Measurements from ENCODE around the gene MECP2. TPM values are rescaled to one million over a fixed set of nuclear protein-coding genes. Genes with fewer than 3 reads are reported as not detected.

Gene MECP2
- total RNA-seq, 4 donors from 2014 or later, result 47.7 to 93.3 (median 61.1) TPM

GRCh38 chrX:154121207-154121606, 23.7 kb upstream of the MECP2 start:
- H3K4me1 ChIP-seq, result no peaks in the 10 kb centered on the region
- DNase-seq, result no peak
- no peaks in the 10 kb centered on the region for H3K36me3 ChIP-seq
- no peaks in the 10 kb centered on the region for H3K9me3 ChIP-seq
- no peak overlapping the region for H3K4me3 ChIP-seq (replicated peaks in 1 of 3)
- intact Hi-C loops (cut with DNase I), result no loop called here
- H3K27me3 ChIP-seq, result no peaks in the 10 kb centered on the region
- TF ChIP-seq POLR2A (IDR thresholded peaks at IDR 0.05), result no peak
- no peak for TF ChIP-seq CTCF (IDR thresholded peaks at IDR 0.05)
- WGBS, 2 donors, result 79 to 87% methylated on average over 4 of the region's 4 CpGs
- H3K27ac ChIP-seq, result peak overlapping the region in 1 of 3 donors; percentile 10

GRCh38 chrX:154120567-154120966, 23.1 kb upstream of the MECP2 start:
- no peaks in the 10 kb centered on the region for H3K4me1 ChIP-seq
- DNase-seq, result no peak
- TF ChIP-seq POLR2A (IDR thresholded peaks at IDR 0.05), result no peak
- no peak for TF ChIP-seq CTCF (IDR thresholded peaks at IDR 0.05)
- H3K27me3 ChIP-seq, result no peaks in the 10 kb centered on the region
- H3K27ac ChIP-seq, result no peak overlapping the region
- intact Hi-C loops (cut with DNase I), result no loop called here
- H3K36me3 ChIP-seq, result no peaks in the 10 kb centered on the region
- H3K4me3 ChIP-seq (replicated peaks in 1 of 3), result no peak overlapping the region
- H3K9me3 ChIP-seq, result no peaks in the 10 kb centered on the region
- WGBS, 2 donors, result 97 to 98% methylated on average over 3 of the region's 3 CpGs

GRCh38 chrX:154117566-154117965, 20.0 kb upstream of the MECP2 start:
- no peak for DNase-seq
- intact Hi-C loops (cut with DNase I), result no loop called here
- no peaks in the 10 kb centered on the region for H3K27me3 ChIP-seq
- H3K4me3 ChIP-seq (replicated peaks in 1 of 3), result no peak overlapping the region
- H3K9me3 ChIP-seq, result no peaks in the 10 kb centered on the region
- H3K4me1 ChIP-seq, result no peaks in the 10 kb centered on the region
- 77 to 94% methylated on average over 6 of the region's 6 CpGs for WGBS, 2 donors
- H3K36me3 ChIP-seq, result no peaks in the 10 kb centered on the region
- TF ChIP-seq CTCF (IDR thresholded peaks at IDR 0.05), result no peak
- TF ChIP-seq POLR2A (IDR thresholded peaks at IDR 0.05), result no peak
- H3K27ac ChIP-seq, result no peak overlapping the region

GRCh38 chrX:154116426-154117211, 19.1 kb upstream of the MECP2 start:
- H3K27ac ChIP-seq, result no peak overlapping the region
- H3K9me3 ChIP-seq, result no peaks in the 10 kb centered on the region
- WGBS, 2 donors, result 46 to 65% methylated on average over 9 to 11 of the region's 19 CpGs
- H3K27me3 ChIP-seq, result no peaks in the 10 kb centered on the region
- intact Hi-C loops (cut with DNase I), result no loop called here
- H3K36me3 ChIP-seq, result no peaks in the 10 kb centered on the region
- DNase-seq, result no peak
- H3K4me3 ChIP-seq (replicated peaks in 1 of 3), result no peak overlapping the region
- no peaks in the 10 kb centered on the region for H3K4me1 ChIP-seq
- TF ChIP-seq CTCF (IDR thresholded peaks at IDR 0.05), result no peak
- TF ChIP-seq POLR2A (IDR thresholded peaks at IDR 0.05), result no peak

- H3K36me3 ChIP-seq, result no peaks in the 10 kb centered on the region
- DNase-seq, result no peak
- no peaks in the 10 kb centered on the region for H3K27me3 ChIP-seq
- no peaks in the 10 kb centered on the region for H3K4me1 ChIP-seq
- intact Hi-C loops (cut with DNase I), result no loop called here
- H3K27ac ChIP-seq, result no peak overlapping the region
- TF ChIP-seq CTCF (IDR thresholded peaks at IDR 0.05) (no peak), POLR2A (IDR thresholded peaks at IDR 0.05) (no peak)
- 88 to 91% methylated on average over 3 to 5 of the region's 5 CpGs for WGBS, 2 donors
- H3K4me3 ChIP-seq (replicated peaks in 1 of 3), result no peak overlapping the region
- no peaks in the 10 kb centered on the region for H3K9me3 ChIP-seq
Observed at GRCh38 chrX:154115750-154116149, 18.2 kb upstream of the MECP2 start.

Data from thyroid gland (tissue), 4 donors.